Inferior parietal cortex (tissue), 1 donor: ENCODE data around the gene HPN.
"Not testable (repeated sequence)": the region's sequence is repeated elsewhere in the genome, so short reads cannot be mapped to it uniquely, and the experiment has no call there.

ENCODE experiments used
- DNase-seq: peaks from one replicate; pipeline ENCODE4 v3.0.0-alpha.2; 2016; ENCODE audit errors: extremely low spot score

Gene HPN

DNA sequence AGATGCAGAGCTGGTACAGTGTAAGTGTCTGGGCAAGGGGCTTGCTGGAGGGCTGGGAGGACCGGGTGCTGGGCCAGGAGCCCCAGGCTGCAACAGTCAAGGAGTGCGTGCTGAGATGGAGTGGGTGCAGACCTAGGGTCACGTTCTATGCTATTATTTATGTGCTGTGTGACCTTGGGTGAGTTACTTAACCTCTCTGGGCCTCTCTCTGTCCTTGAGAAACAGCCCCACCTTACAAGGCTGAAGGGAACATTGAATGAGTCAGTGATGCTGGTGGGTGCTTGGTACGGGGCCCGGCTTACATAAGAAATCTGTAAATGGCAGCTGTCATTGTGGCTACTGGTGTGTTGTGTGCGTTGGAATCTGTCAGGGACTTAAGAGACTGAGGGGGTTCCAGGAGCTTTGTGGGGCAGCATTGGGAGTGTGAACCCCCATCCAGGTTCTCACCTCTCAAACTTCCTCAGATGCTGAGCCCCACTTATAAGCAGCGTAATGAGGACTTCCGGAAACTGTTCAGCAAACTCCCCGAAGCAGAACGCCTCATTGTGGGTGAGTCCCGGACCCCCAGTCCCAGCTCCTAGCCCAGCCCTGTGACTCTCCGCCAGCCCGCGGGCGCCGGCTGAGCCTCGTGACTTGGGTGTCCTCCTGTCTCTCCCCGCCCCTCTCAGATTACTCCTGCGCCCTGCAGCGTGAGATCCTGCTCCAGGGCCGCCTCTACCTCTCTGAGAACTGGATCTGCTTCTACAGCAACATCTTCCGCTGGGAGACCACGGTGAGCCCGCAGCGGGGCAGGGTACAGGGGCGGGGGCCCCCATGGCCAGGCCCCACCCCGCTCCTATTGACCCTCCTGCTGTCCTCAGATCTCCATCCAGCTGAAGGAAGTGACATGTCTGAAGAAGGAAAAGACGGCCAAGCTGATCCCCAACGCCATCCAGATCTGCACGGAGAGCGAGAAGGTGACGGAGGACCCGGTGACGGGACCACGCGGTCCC lies 31.8 kb upstream of the HPN start:
- no peak for DNase-seq

DNA sequence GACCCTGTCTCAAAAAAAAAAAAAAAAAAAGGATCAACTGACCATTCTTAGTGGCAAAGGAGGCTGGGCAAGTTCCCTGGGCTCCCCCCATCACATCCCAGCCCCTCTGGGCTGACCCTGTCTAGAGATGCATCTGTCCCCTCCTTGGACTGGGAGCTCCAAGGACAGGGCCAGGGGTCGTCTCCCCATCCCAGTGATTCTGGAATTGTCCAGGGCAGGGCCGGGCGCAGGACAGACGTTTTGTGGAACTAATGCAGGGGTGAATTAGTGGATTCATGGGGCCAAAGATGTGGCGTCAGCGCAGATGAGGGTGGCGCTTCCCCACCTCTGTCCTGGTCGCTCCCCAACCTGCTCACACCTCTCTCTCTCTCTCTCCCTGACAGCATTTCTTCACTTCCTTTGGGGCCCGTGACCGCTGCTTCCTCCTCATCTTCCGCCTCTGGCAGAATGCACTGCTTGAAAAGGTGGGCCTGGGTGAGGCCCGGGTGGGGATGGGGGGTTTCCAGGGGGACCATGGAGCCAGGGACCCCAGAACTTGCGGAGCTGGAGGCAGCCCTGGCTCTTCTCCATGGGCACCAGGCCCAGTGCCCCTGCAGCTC lies 30.3 kb upstream of the HPN start:
- DNase-seq, result no peak

DNA sequence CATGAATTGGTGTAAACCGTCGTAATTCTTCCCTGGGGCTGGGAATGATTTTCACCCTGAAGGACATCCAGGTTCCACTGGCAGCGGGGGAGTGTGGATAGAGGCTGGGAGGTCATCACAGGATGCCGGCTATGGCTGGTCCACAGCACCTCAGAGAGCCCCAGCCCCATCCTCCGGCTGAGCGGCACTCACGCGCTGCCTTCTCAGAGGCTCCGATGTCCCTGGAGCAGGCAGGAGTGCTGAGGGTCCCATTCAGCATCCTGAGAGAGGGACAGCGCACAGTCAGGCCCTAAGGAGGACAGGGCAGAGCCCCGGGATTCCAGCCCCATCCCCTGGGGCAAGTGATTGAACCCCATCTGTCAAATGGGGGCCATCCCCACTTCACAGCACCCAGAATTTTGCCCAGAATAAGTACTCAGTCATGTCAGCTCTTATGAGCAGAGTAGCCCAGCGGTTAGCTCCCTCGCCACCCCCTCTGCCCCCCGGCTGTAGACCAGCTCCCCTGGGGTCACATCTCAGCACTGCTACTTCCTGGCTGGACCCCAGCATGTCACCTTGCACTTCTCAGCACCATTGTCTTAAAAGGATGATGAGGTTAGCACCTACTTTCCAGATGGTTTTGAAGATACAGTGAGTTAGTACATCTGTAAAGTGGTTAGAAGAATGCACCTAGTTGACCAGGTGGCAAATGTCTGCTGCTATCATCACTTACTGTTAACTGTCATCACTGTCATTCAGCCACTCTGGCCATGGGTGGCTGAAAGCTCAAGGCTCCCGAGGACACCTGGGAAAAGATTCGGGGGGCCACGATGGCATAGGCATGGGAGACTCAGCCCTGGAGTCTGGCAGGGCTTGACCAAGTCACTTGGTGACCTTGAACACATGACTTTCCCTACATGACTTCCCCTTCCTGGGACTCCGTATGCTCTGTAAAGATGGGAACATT lies 29.5 kb upstream of the HPN start:
- no peak for DNase-seq

DNA sequence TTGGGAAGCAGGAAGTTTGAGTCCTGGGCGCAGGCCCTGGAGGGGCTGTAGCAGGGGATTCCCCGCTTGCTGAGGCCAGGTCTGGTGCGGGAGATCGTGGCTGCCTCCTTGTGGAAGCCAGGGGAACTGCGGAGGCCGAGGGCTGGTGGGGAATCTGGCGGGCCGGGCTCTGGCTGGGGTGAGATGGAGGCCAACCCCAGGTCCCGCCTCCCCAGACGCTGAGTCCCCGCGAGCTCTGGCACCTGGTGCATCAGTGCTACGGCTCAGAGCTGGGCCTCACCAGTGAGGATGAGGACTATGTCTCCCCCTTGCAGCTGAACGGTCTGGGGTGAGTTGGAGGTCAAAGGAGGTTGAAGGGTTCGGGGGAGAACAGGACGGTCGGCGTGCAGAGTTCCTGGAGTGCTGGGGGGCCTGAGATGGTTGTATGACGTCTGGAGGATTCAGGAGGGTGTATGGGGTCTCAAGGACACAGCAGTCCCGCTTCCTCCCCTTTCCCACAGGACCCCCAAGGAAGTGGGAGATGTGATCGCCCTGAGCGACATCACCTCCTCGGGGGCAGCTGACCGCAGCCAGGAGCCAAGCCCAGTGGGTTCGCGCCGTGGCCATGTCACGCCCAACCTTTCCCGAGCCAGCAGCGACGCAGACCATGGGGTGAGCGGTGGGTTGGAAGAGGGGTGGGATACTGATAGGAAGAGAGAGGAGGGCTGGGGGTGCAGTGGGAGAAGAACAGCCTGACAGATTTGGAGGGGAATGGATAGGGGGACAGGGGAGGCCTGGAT lies 28.3 kb upstream of the HPN start:
- DNase-seq, result no peak

DNA sequence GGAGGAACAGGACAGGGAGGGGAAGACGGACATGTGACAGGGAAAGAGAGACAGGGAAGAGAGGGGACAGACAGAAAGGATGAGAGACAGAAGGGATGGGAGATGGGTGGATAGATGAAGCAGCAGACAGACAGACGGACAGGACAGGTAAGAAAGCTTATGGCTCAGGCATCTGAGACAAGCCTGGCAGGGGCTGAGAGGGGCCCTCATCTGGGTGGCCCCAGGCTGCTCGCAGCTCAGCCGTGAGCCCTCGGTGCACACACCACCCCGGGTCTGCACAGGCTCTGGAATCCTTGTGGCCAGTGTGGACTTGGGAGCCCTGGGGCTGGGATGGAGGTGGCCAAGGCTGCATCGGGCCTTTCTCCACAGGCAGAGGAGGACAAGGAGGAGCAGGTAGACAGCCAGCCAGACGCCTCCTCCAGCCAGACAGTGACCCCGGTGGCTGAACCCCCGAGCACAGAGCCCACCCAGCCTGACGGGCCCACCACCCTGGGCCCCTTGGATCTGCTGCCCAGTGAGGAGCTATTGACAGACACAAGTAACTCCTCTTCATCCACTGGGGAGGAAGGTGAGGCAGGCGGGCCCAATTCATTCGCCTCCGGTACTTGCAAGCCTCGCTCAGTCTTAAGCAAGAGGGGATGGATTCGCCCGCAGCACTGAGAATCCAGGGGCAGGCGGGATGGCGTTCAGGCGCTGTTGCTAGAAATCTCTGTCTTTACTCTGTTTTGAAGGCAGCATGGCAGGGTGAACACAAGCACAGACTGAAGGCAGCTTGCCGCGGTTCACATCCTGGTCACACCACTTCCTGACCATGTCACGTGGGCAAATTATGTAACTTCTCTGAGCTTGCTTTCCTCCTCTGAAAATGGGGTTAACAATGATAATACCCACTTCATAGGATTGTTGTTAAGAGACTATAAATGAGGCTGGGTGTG lies 27.4 kb upstream of the HPN start:
- DNase-seq, result no peak

DNA sequence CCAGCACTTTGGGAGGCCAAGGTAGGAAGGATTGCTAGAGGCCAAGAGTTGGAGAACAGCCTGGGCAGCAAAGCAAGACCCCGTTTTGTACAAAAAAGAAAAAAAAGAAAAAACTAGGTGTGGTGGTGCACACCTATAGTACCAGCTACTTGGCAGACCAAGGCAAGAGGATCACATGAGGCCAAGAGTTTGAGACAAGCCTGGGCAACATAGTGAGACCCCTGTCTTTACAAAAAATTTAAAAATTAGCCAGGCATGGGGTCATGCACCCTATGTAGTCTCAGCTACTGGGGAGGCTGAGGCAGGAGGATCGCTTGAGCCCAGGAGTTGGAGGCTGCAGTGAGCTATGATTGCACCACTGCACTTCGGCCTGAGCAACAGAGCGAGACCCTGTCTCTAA lies 26.7 kb upstream of the HPN start:
- not testable (repeated sequence) for DNase-seq

DNA sequence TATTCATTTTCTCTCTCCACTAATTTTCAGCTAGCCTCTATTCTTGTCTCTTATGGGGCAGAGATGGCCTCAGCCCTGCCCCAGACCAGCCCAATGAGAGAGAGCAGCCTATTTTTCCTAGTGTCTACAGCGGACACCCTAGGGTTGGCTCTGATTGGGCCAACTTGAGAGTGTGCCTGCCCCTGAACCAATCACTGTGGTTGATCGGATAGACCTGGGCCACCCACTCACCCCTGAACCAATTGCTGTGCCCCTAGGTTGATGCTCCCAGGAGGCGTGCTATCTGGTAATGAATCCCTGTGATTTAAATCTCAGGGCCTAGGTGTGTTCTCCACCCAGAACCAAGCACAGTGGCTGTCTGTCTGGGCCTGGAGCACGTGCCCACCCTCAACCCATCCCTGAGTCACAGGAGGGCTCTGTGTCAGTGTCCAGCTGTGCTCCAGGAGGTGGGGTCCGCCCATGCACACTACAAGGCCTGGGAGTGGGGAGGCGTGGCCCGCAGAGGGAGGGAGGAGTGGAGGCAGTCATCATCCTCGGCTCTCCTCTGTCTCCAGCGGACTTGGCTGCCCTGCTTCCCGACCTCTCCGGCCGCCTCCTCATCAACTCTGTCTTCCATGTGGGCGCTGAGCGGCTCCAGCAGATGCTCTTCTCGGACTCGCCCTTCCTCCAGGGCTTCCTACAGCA lies 26.1 kb upstream of the HPN start:
- no peak for DNase-seq

DNA sequence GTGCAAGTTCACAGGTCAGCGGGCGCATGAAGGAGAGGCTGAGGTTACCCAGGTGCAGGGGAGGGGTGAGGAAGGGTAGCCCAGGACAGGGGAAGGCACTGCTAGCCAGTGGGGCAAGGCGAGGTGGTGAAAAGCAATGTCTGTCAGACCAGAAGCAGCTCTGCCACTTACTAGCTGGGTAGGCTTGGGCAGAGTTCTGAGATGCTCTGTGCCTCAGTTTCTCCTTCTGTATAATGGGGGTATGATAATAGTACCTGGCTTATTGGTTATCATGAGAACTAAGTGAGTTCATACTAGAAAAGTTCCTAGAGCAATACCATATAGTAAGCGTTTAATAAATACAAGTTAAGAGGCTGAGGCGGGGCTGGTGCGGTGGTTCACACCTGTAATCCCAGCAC lies 25.6 kb upstream of the HPN start:
- DNase-seq, result no peak

DNA sequence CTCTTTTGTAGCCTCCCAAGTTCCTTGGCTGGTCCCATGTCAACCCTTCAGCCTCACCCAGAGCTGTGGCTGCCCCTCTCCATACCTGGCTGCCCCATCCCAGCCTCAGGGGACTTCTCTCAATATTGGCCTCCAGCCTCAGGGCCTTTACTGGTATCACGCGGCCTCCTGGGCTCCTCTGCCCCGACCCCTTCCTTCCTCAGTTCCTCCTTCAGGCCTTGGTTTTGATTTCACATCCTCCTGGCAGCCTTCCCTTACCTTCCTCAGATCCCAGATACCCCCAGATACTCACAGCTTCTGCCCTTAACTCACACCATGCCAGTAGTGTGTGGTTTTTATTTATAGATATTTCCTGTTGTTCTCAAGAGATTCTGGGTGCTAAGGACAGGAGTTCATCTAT lies 24.0 kb upstream of the HPN start:
- no peak for DNase-seq

DNA sequence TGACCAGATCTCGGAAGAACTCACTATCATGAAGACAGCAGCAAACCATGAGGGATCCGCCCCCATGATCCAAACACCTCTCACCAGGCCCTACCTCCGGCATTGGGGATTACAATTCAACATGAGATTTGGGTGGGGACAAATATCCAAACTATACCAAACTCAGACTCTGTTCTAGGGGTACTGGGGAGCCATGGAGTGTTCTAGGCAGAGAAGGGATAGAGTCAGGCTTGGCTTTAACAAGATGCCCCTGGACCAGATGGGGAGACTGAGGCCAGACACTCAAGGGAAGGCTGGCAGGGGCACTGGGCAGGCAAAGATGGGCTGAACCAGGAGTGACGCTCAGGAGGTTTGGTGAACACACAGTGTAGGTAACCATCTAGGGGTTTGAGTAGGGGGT lies 23.1 kb upstream of the HPN start:
- DNase-seq, result no peak

DNA sequence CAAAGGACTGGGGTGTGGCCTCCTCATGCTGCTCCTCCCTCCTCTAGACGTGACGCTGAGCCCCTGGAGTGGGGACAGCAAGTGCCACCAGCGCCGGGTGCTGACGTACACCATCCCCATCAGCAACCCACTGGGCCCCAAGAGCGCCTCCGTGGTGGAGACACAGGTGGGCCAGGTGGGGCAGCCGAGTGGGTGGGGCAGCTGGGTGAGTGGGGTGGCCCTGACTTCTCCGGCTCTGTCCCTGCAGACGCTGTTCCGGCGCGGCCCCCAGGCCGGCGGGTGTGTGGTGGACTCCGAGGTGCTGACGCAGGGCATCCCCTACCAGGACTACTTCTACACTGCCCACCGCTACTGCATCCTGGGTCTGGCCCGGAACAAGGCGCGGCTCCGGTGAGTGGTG lies 22.4 kb upstream of the HPN start:
- DNase-seq, result no peak

DNA sequence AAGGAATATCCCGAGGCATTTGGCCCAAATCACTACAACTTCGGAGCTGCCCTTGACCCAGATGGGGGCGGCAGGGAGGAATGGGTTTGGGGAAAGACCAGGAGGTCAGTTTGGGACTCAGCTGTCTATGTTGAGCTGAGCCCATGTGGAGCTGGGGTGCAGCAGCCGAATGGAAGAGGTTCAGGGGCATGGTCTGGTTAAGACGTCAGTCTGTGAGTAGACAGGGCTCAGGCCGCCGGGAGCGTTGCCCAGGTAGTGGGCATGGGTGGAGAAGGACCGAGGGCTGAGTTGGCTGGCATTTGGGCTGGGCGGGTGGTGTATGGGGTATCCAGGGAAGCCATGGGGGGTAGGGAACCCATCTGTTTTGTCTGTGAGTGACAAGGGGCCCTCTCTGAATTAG lies 20.5 kb upstream of the HPN start:
- no peak for DNase-seq

DNA sequence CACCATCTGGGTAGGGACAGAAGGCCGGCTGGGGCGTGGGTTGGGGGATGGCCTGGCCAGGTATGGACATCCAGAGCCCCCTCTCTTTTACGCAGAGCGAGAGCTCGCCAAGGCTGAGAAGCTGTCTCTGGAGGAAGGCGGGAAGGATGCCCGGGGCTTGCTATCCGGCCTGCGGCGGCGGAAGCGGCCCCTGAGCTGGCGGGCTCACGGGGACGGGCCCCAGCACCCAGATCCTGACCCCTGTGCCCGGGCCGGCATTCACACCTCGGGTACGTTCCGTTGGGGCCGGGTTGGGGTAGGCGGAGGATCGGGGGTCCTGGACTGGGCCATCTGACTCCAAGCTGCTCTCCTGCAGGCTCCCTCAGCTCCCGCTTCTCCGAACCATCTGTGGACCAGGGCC lies 19.9 kb upstream of the HPN start:
- DNase-seq, result no peak

DNA sequence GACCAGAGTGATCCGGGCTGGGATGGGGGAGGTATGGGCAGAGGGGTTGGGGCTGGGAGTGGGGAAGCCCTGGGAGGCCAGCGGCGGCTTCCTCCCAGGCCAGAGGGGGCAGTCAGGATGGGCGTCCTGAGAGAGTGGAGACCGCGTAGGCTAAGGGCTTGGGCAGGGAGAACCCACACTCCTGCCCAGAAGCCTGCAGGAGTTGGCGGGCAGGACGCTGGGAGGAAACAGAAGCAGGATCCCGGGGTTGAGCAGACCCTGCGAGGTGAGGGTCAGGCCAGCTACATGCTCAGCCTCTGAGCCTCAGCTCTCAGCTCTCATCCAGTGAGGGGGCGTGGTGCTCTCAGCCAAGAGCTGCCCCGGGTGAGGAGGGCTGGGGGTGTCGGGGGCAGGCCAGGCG lies 19.1 kb upstream of the HPN start:
- no peak for DNase-seq

DNA sequence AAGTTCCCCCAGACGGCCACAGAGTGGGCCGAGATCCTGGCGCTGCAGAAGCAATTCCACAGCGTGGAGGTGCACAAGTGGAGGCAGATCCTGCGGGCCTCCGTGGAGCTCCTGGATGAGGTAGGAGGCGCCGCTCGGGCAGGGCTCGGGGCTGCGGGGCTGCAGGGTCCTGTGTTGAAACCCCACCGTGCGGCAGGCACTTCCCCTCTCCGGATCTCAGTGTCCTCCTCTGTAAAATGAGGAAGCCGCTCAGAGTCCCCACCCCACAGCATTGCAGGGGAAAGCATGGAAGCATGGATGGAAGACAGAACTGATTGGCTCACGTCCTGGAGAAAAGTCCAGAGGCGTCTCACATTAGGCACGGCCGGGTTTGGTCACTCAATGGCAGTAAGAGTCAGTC lies 18.1 kb upstream of the HPN start:
- DNase-seq, result no peak

DNA sequence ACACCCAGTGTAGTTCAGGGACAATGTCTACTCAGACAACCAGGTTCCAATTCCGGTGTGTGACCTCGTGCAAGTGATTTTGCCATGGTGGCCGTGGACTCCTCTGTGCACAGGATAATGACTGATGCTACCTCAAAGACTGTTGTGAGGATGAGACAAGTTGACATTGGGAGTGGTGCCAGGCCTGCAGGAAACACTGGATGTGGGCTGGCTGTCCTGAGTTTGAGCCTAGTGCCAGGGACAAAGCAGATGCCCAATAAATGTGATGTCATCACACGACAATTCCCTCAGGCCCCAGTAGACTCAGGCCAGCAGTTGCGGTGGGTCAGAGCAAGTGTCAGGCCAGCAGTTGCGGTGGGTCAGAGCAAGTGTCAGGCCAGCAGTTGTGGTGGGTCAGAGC lies 17.4 kb upstream of the HPN start:
- no peak for DNase-seq

DNA sequence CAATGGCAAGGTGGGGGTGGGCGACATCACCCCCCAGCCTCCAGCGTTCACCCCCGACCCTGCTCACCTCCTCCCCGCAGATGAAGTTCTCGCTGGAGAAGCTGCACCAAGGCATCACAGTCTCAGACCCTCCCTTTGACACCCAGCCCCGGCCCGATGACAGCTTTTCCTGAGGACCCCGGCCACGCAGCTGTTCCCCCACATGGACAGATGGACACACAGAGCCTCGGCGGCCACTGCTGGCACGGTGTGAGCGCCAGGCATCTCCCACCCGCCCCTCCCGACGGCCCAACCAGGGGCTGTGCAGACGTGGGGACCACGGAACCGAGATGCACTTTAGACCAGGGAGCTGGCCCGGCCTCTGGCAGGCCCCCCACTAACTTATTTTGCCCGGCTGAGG lies 15.6 kb upstream of the HPN start:
- DNase-seq, result no peak

DNA sequence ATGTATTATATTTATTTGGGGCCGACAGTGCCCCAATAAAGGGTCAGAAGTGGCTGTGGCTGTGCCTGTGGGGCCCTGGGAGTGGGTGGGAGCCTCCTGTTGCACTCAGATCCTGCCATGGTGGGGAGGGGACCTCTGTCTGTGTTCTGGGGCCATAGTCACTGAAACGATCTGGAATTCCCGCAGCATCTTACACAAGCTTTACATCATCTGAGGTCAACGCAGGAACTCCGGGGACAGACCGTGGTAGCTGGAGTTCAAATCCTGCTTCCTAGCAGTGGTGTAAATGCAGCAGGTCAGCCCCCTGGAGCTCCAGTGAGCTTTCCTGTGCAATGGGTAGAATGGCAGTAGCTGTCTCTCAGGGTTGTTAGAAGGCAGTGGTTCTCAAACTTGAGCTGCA lies 15.1 kb upstream of the HPN start:
- no peak for DNase-seq

DNA sequence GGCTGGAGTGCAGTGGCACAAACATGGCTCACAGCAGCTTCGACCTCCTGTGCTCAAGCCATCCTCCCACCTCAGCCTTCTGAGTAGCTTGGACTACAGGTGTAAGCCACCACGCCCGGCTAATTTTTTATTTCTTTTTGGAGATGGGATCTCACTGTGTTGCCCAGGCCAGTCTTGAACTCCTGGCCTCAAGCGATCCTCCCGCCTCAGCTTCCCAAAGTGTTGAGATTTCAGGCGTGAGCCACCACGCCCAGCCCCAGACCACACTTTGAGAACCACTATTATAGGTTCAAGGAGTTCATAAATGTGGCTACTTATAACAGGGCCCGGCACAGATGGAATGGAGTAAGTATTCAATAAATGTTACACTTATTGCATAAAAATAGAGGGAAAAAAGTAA lies 14.5 kb upstream of the HPN start:
- no peak for DNase-seq
